ENCODE results near the gene PSMD2. TPM values are rescaled to one million over a fixed set of nuclear protein-coding genes. Genes with fewer than 3 reads are reported as not detected.

The PSMD2 gene
- polyA plus RNA-seq, 3 donors, result 138 to 186 (median 167) TPM

DNA sequence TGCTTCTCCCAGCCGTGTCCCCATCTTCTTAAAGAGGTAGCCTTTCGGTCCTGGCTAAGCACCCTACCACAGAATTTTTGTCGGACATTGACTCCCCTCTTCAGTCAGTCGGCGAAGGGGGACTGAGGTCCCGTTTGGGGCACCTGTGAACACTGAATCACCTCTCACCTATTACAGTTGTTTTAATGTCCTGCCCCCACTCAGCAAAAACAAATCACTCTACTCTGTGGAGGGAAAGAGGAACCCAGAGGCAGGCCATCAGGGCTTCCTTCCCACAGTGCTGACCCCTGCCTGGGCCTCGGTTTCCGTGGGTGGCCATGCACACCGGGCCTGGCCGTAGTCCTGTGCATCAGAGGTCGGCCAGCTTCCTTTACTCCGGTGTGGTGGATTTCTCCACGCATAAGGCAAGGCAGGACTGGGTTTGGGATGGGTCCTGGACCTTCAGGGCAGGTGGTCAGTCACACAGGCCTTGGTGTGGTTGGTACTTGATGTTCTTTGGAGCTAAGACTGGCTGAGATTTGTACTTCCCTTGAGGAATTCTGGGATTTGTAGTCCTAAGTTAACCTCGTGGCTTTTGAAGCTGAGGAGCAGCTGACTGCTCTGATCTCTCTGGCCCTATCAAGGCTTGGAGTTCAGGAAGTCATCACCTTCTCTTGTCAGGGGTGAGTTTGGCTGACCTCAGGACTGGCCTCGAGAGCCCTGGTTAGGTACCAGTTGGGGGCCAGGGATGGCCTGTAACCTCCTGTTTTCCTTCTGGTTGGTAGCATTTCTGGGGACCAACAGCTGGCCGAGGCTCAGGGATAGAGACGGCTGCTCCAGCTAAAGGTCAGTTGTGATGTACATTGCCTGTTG lies 37.7 kb downstream of the PSMD2 start:
- peaks cover 54% of the 10 kb centered on the region for H4K20me1 ChIP-seq (ENCODE audit: insufficient read depth, low read length)
- H3K4me3 Mint-ChIP-seq, result peak overlapping the region; percentile 90 to 97
- H3K9me3 ChIP-seq (replicated peaks in 1 of 2; ENCODE audit: control insufficient read depth in 1 of 2, insufficient read depth in 1 of 2, low read length in 2 of 2), result no peaks in the 10 kb centered on the region
- peak overlapping the region; percentile 78 to 87 for H3K27ac ChIP-seq (ENCODE audit: low read depth in 1 of 2, low read length in 2 of 2)
- peaks cover 0 to 4% of the 10 kb centered on the region in 2 donors for H3K27me3 ChIP-seq (ENCODE audit: control insufficient read depth in 2 of 2, insufficient read depth in 2 of 2, low read length in 2 of 2)
- peaks cover 40 to 44% of the 10 kb centered on the region in 2 donors for H3K36me3 ChIP-seq (replicated peaks in 1 of 2; ENCODE audit: control insufficient read depth in 1 of 2, insufficient read depth in 2 of 2, low read length in 2 of 2)
- peak overlapping the region; percentile 84 for H3K9ac ChIP-seq (ENCODE audit: insufficient read depth, low read length, poor library complexity, severe bottlenecking)
- peaks cover 1 to 14% (median 10%) of the 10 kb centered on the region in 3 donors for H3K27me3 Mint-ChIP-seq (ENCODE audit: low read depth in 3 of 3)
- peaks cover 36 to 44% of the 10 kb centered on the region in 2 donors for H3K4me1 ChIP-seq (ENCODE audit: control insufficient read depth in 1 of 2, insufficient read depth in 2 of 2, low read length in 2 of 2)
- intact Hi-C loops (cut with micrococcal nuclease), result no loop called here
- 21% methylated on average over 14 of the region's 17 CpGs for WGBS (ENCODE audit: insufficient coverage)
- peak overlapping the region; percentile 85 for H3K4me2 ChIP-seq (replicated peaks; ENCODE audit: extremely low read depth, low read length, poor library complexity, severe bottlenecking)
- H3K4me1 Mint-ChIP-seq, result peaks cover 51% of the 10 kb centered on the region
- H2AFZ ChIP-seq (ENCODE audit: insufficient read depth, low read depth, low read length, poor library complexity, severe bottlenecking), result peak overlapping the region; percentile 78
- H3K4me3 ChIP-seq (replicated peaks in 1 of 3; ENCODE audit: low read depth in 2 of 3, low read length in 3 of 3), result peak overlapping the region; percentile 75 to 84 (median 78)
- H3K27ac Mint-ChIP-seq, result peak overlapping the region; percentile 91 to 97 (median 97)
- TF ChIP-seq, protein P1, sequence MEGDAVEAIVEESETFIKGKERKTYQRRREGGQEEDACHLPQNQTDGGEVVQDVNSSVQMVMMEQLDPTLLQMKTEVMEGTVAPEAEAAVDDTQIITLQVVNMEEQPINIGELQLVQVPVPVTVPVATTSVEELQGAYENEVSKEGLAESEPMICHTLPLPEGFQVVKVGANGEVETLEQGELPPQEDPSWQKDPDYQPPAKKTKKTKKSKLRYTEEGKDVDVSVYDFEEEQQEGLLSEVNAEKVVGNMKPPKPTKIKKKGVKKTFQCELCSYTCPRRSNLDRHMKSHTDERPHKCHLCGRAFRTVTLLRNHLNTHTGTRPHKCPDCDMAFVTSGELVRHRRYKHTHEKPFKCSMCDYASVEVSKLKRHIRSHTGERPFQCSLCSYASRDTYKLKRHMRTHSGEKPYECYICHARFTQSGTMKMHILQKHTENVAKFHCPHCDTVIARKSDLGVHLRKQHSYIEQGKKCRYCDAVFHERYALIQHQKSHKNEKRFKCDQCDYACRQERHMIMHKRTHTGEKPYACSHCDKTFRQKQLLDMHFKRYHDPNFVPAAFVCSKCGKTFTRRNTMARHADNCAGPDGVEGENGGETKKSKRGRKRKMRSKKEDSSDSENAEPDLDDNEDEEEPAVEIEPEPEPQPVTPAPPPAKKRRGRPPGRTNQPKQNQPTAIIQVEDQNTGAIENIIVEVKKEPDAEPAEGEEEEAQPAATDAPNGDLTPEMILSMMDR (IDR thresholded peaks at IDR 0.05), result no peak
- DNase-seq, result peak in 2 of 3 donors; percentile 44 to 58
- peaks cover 58 to 65% of the 10 kb centered on the region in 2 donors for H3K36me3 Mint-ChIP-seq
- peaks cover 22% of the 10 kb centered on the region for H3K79me2 ChIP-seq (ENCODE audit: insufficient read depth, low read length)
- no peaks in the 10 kb centered on the region for H3K9me3 Mint-ChIP-seq

DNA sequence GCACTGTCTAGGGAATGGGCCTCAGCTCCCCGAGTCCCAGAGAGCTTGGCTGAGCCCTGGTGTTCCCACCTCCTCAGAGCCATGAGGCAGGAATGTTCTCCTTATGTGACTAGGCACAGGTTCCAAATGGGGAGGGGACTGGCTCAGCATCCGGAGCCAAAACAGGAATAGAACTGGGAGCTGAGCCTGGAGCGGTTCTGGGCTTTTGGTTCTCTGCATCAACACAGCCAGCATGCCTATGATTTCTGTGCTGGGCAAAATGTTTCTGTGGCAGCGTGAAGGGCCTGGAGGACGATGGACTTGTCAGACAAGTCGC lies 38.3 kb downstream of the PSMD2 start, which contains the start of gene FAM131A:
Gene FAM131A (plus strand): TSS at position 202 of the 316 bp plus-strand sequence. CDS start 31 bp downstream, at position 233.
- Histone ChIP-seq H3K4me2 (replicated peaks; ENCODE audit: extremely low read depth, low read length, poor library complexity, severe bottlenecking) (peak within 1 kb of the TSS; percentile 85), H2AFZ (ENCODE audit: insufficient read depth, low read depth, low read length, poor library complexity, severe bottlenecking) (peak within 1 kb of the TSS; percentile 78), H3K36me3 (replicated peaks in 1 of 2; ENCODE audit: control insufficient read depth in 1 of 2, insufficient read depth in 2 of 2, low read length in 2 of 2) (peaks cover 38 to 43% of the 10 kb centered on the region in 2 donors), H4K20me1 (ENCODE audit: insufficient read depth, low read length) (peaks cover 51% of the 10 kb centered on the region), H3K9me3 (replicated peaks in 1 of 2; ENCODE audit: control insufficient read depth in 1 of 2, insufficient read depth in 1 of 2, low read length in 2 of 2) (no peaks in the 10 kb centered on the region), H3K27me3 (ENCODE audit: control insufficient read depth in 2 of 2, insufficient read depth in 2 of 2, low read length in 2 of 2) (peaks cover 0 to 4% of the 10 kb centered on the region in 2 donors), H3K9ac (ENCODE audit: insufficient read depth, low read length, poor library complexity, severe bottlenecking) (peak within 1 kb of the TSS; percentile 84), H3K79me2 (ENCODE audit: insufficient read depth, low read length) (peaks cover 22% of the 10 kb centered on the region), H3K4me3 (replicated peaks in 1 of 3; ENCODE audit: low read depth in 2 of 3, low read length in 3 of 3) (peak within 1 kb of the TSS; percentile 75 to 84 (median 78)), H3K4me1 (ENCODE audit: control insufficient read depth in 1 of 2, insufficient read depth in 2 of 2, low read length in 2 of 2) (peaks cover 36 to 44% of the 10 kb centered on the region in 2 donors), H3K27ac (ENCODE audit: low read depth in 1 of 2, low read length in 2 of 2) (peak within 1 kb of the TSS; percentile 78 to 87)
- peak within 1 kb of the TSS; percentile 90 to 97 for H3K4me3 Mint-ChIP-seq
- H3K36me3 Mint-ChIP-seq, result peaks cover 58 to 62% of the 10 kb centered on the region in 2 donors
- 98% methylated on average over 6 of the region's 6 CpGs for WGBS (ENCODE audit: insufficient coverage)
- no peak for DNase-seq
- intact Hi-C loops (cut with micrococcal nuclease), result no loop called here
- H3K27me3 Mint-ChIP-seq (ENCODE audit: low read depth in 3 of 3), result peaks cover 1 to 14% (median 10%) of the 10 kb centered on the region in 3 donors
- H3K27ac Mint-ChIP-seq, result peak within 1 kb of the TSS; percentile 91 to 97 (median 97)
- TF ChIP-seq, protein P1 (IDR thresholded peaks at IDR 0.05), result no peak
- H3K4me1 Mint-ChIP-seq, result peaks cover 51% of the 10 kb centered on the region
- H3K9me3 Mint-ChIP-seq, result no peaks in the 10 kb centered on the region
